A549 (cell line): ENCODE measurements around the gene CPE. TPM values are rescaled to one million over a fixed set of nuclear protein-coding genes. Genes with fewer than 3 reads are reported as not detected.

Source experiments
- ATAC-seq, 2 experiments: fragments of 200-7000 bp in 1 of 2; fragments of >200 bp in 1 of 2; cut with Nextera tagmentation in 1 of 2; cut with Tn5 transposase in 1 of 2; 3 replicates each; pipeline versions ENCODE4 v1.8.0 to v1.9.1; 2018 to 2020; ENCODE audit warnings: mild to moderate bottlenecking in 1 of 2, moderate library complexity in 1 of 2
- CTCF ChIA-PET: fragments of 300-600 bp; sonication (Branson Sonifier 250); formaldehyde crosslinking; extraction: SDS; loops from one replicate; lab custom pipeline; 2021; ENCODE audit warnings: antibody characterized with exemption, inconsistent platforms; lab: Yijun Ruan, JAX
- POLR2A ChIA-PET: fragments of 350-600 bp; formaldehyde crosslinking; extraction: SDS; loops from one replicate; lab custom pipeline; 2021; ENCODE audit warnings: antibody characterized with exemption, inconsistent platforms; lab: Yijun Ruan, JAX
- DNase-seq, 2 experiments: peaks; one replicate each; pipeline versions ENCODE4 v3.0.0 to v3.0.0-alpha.2; 2011 to 2016; ENCODE audit warnings: low read depth in 1 of 2, low spot score in 1 of 2
- FAIRE-seq: peaks from 2 replicates; lab custom pipeline; 2011; peaks lifted over from hg19 to GRCh38; lab: Jason Lieb, UNC
- H3K27ac ChIP-seq, 2 experiments: fragments of >200 bp; sonication (Bioruptor Twin); formaldehyde crosslinking; 3 replicates each; pipeline ENCODE4 v1.5.1; 2016 to 2017
- H3K4me1 ChIP-seq: fragments of >200 bp; sonication (Bioruptor Twin); formaldehyde crosslinking; 3 replicates; pipeline ENCODE4 v1.6.1; 2016
- H3K4me2 ChIP-seq: fragments of >200 bp; sonication (Bioruptor Twin); formaldehyde crosslinking; 3 replicates; pipeline ENCODE4 v1.6.1; 2016
- H3K4me3 ChIP-seq: fragments of >200 bp; sonication (Bioruptor Twin); formaldehyde crosslinking; 3 replicates; pipeline ENCODE4 v1.5.1; 2016
- H3K9me3 ChIP-seq: fragments of >200 bp; sonication (Bioruptor Twin); formaldehyde crosslinking; 3 replicates; pipeline ENCODE4 v1.6.1; 2016
- CBX2 ChIP-seq: fragments of 200-600 bp; sonication (generic); IDR thresholded peaks from 2 replicates; pipeline ENCODE4 v1.6.1; 2016; ENCODE audit warnings: low read depth, mild to moderate bottlenecking, borderline replicate concordance
- CBX8 ChIP-seq: fragments of 200-600 bp; sonication (generic); IDR thresholded peaks from 2 replicates; pipeline ENCODE4 v1.6.1; 2016
- CHD4 ChIP-seq: fragments of 200-600 bp; sonication (generic); IDR thresholded peaks from 2 replicates; pipeline ENCODE4 v1.6.1; 2016; ENCODE audit warnings: antibody characterized with exemption, mild to moderate bottlenecking, borderline replicate concordance
- E2F6 ChIP-seq: IDR thresholded peaks from 2 replicates; pipeline ENCODE4 v1.6.1; 2012; ENCODE audit warnings: low read depth, borderline replicate concordance
- ESRRA ChIP-seq: fragments of 150-350 bp; IDR thresholded peaks from 2 replicates; pipeline ENCODE4 v1.6.1; 2014; ENCODE audit warnings: mild to moderate bottlenecking, low read length, borderline replicate concordance
- GATA3 ChIP-seq: IDR thresholded peaks from 2 replicates; pipeline ENCODE4 v1.6.1; 2012; ENCODE audit warnings: borderline replicate concordance
- HOXB5 ChIP-seq: fragments of 250-450 bp; sonication (Bioruptor Pico); IDR thresholded peaks from 2 replicates; pipeline ENCODE4 v1.5.0; 2020; ENCODE audit warnings: mild to moderate bottlenecking, moderate library complexity
- JUNB ChIP-seq: fragments of >200 bp; sonication (Bioruptor Twin); formaldehyde crosslinking; IDR thresholded peaks from 2 replicates; pipeline ENCODE4 v1.6.1; 2016
- MAFK ChIP-seq: fragments of 450-650 bp; IDR thresholded peaks from 2 replicates; pipeline ENCODE4 v1.6.1; 2014; ENCODE audit not compliant: partially characterized antibody
- MAZ ChIP-seq: fragments of 150-350 bp; IDR thresholded peaks from 2 replicates; pipeline ENCODE4 v1.6.1; 2014; ENCODE audit warnings: antibody characterized with exemption, low read depth, low read length, borderline replicate concordance
- NPAS2 ChIP-seq: fragments of 250-450 bp; sonication (Bioruptor Pico); IDR thresholded peaks from 2 replicates; pipeline ENCODE4 v1.8.0; 2022; ENCODE audit warnings: mild to moderate bottlenecking, moderate library complexity, borderline replicate concordance
- NR3C1 ChIP-seq: fragments of >200 bp; sonication (Bioruptor Twin); formaldehyde crosslinking; IDR thresholded peaks from 3 replicates; pipeline ENCODE4 v1.6.1; 2017
- PBX3 ChIP-seq: IDR thresholded peaks from 2 replicates; pipeline ENCODE4 v1.6.1; 2012
- POLR2AphosphoS2 ChIP-seq: conservative IDR thresholded peaks from 2 replicates; pipeline ENCODE4 v1.6.1; 2012; ENCODE audit warnings: low read length, improper control_type of control experiment, inconsistent platforms
- RCOR1 ChIP-seq: fragments of 150-350 bp; IDR thresholded peaks from 2 replicates; pipeline ENCODE4 v1.6.1; 2014; ENCODE audit warnings: antibody characterized with exemption, low read length, low read depth
- RFX5 ChIP-seq: fragments of 450-650 bp; IDR thresholded peaks from 2 replicates; pipeline ENCODE4 v1.7.1; 2014; ENCODE audit warnings: antibody characterized with exemption, mild to moderate bottlenecking, moderate library complexity
- USF2 ChIP-seq: fragments of 450-650 bp; IDR thresholded peaks from 2 replicates; pipeline ENCODE4 v1.6.1; 2014; ENCODE audit warnings: antibody characterized with exemption
- ZNF302 ChIP-seq: fragments of 250-450 bp; sonication (Bioruptor Pico); IDR thresholded peaks from 2 replicates; pipeline ENCODE4 v1.9.0; 2021; ENCODE audit warnings: inconsistent platforms, mild to moderate bottlenecking, moderate library complexity
- WGBS: methylation state at CpG from one replicate; pipeline ENCODE4 v1.1.6; 2017; ENCODE audit errors: missing lambda C conversion rate; 5-methylcytosine and 5-hydroxymethylcytosine counted together
- polyA plus RNA-seq, 4 experiments: library from polyadenylated mRNA; depleted of rRNA in 3 of 4; stranded (reverse); fragments of >200 nt; fragmentation: RNase III in 1 of 4; extraction: RNeasy Plus Mini Kit Qiagen cat#74134 plus additional on column Dnase treatment in 1 of 4; gene quantifications; 2 replicates in 3 of 4; 3 replicates in 1 of 4; pipeline ENCODE4 v1.2.3, GENCODE V29; 2011 to 2017
- TF ChIP-seq, protein P1 (sequence below): fragments of 250-450 bp; sonication (Bioruptor Pico); IDR thresholded peaks from 2 replicates; pipeline ENCODE4 v1.5.0; 2021; ENCODE audit warnings: mild to moderate bottlenecking, moderate library complexity, borderline replicate concordance
- TF ChIP-seq, protein P2 (sequence below): fragments of >200 bp; sonication (Bioruptor Twin); formaldehyde crosslinking; IDR thresholded peaks from 3 replicates; pipeline ENCODE4 v1.5.1; 2016
- TF ChIP-seq, protein P3 (sequence below): fragments of 150-350 bp; IDR thresholded peaks from 2 replicates; pipeline ENCODE4 v1.6.1; 2014; ENCODE audit warnings: low read depth, mild to moderate bottlenecking, low read length

The CPE gene
- polyA plus RNA-seq, 2 of the 4 experiments (the other 2 are of a cell fraction): 1.6 to 1.9 TPM

DNA sequence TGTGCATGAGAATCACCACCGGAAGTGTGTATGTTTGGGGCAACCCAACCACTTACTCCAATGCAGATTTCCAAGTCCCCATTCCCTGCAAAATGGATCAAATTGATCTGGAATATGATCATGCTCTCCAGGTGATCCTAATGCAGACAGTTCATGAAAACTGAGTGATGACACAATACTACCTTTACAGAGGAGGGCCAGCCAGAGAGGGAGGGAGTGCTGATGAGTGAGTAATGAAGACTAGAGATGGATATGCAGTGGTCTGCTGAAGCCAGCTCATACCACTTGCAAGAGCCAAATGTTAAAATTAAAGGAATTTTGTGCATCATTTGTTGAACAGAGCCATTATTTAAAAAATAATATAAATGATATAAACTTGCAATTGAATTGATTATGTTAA, 10.2 kb upstream of the CPE start:
- no peak for DNase-seq
- no peak for ATAC-seq
- POLR2A ChIA-PET: no interaction called here
- Histone ChIP-seq H3K4me3 (no peak overlapping the region), H3K4me2 (no peak overlapping the region), H3K4me1 (no peaks in the 10 kb centered on the region), H3K27ac (no peak overlapping the region), H3K9me3 (no peaks in the 10 kb centered on the region)
- no peak for TF ChIP-seq MAZ
- CTCF ChIA-PET: no interaction called here
- 81% methylated on average over 1 of the region's 1 CpG for WGBS
- no peak for FAIRE-seq

GRCh38 chr4:165369522-165369921, 9.3 kb upstream of the CPE start:
- CTCF ChIA-PET: no interaction called here
- no peaks in the 10 kb centered on the region for H3K9me3 ChIP-seq
- ATAC-seq (no peak), DNase-seq (no peak), FAIRE-seq (no peak)
- POLR2A ChIA-PET: no interaction called here
- WGBS: 31% methylated on average over 5 of the region's 5 CpGs
- H3K4me2 ChIP-seq: no peak overlapping the region
- H3K4me3 ChIP-seq: no peak overlapping the region
- TF ChIP-seq CHD4 (no peak), ZNF302 (CRISPR knock-in tag) (no peak)
- no peaks in the 10 kb centered on the region for H3K4me1 ChIP-seq
- no peak overlapping the region for H3K27ac ChIP-seq

- no peak for TF ChIP-seq PBX3
- TF ChIP-seq POLR2AphosphoS2: no peak
- TF ChIP-seq, protein P1, sequence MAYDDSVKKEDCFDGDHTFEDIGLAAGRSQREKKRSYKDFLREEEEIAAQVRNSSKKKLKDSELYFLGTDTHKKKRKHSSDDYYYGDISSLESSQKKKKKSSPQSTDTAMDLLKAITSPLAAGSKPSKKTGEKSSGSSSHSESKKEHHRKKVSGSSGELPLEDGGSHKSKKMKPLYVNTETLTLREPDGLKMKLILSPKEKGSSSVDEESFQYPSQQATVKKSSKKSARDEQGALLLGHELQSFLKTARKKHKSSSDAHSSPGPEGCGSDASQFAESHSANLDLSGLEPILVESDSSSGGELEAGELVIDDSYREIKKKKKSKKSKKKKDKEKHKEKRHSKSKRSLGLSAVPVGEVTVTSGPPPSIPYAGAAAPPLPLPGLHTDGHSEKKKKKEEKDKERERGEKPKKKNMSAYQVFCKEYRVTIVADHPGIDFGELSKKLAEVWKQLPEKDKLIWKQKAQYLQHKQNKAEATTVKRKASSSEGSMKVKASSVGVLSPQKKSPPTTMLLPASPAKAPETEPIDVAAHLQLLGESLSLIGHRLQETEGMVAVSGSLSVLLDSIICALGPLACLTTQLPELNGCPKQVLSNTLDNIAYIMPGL: no peak
- TF ChIP-seq RFX5: no peak
- no peak for TF ChIP-seq ESRRA
- no peak for TF ChIP-seq MAFK
- no peak for TF ChIP-seq NR3C1
- TF ChIP-seq RCOR1: no peak
- TF ChIP-seq JUNB: no peak
- TF ChIP-seq CHD4: no peak
- TF ChIP-seq, protein P2, sequence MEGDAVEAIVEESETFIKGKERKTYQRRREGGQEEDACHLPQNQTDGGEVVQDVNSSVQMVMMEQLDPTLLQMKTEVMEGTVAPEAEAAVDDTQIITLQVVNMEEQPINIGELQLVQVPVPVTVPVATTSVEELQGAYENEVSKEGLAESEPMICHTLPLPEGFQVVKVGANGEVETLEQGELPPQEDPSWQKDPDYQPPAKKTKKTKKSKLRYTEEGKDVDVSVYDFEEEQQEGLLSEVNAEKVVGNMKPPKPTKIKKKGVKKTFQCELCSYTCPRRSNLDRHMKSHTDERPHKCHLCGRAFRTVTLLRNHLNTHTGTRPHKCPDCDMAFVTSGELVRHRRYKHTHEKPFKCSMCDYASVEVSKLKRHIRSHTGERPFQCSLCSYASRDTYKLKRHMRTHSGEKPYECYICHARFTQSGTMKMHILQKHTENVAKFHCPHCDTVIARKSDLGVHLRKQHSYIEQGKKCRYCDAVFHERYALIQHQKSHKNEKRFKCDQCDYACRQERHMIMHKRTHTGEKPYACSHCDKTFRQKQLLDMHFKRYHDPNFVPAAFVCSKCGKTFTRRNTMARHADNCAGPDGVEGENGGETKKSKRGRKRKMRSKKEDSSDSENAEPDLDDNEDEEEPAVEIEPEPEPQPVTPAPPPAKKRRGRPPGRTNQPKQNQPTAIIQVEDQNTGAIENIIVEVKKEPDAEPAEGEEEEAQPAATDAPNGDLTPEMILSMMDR: no peak
- TF ChIP-seq CBX2: no peak
- TF ChIP-seq MAZ: no peak
- TF ChIP-seq NPAS2 (CRISPR knock-in tag): no peak
- no peak for TF ChIP-seq CBX8
- TF ChIP-seq E2F6: no peak
- no peak for TF ChIP-seq USF2
- no peak for TF ChIP-seq GATA3
- TF ChIP-seq, protein P3, sequence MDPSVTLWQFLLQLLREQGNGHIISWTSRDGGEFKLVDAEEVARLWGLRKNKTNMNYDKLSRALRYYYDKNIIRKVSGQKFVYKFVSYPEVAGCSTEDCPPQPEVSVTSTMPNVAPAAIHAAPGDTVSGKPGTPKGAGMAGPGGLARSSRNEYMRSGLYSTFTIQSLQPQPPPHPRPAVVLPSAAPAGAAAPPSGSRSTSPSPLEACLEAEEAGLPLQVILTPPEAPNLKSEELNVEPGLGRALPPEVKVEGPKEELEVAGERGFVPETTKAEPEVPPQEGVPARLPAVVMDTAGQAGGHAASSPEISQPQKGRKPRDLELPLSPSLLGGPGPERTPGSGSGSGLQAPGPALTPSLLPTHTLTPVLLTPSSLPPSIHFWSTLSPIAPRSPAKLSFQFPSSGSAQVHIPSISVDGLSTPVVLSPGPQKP: no peak
- no peak for TF ChIP-seq HOXB5
- Histone ChIP-seq H3K4me2 (no peak overlapping the region), H3K4me1 (no peaks in the 10 kb centered on the region), H3K27ac (no peak overlapping the region), H3K9me3 (no peaks in the 10 kb centered on the region), H3K4me3 (no peak overlapping the region)
- DNase-seq: no peak
- POLR2A ChIA-PET: no interaction called here
- 11% methylated on average over 1 of the region's 1 CpG for WGBS
- ATAC-seq: no peak
- CTCF ChIA-PET: no interaction called here
- no peak for FAIRE-seq
These were observed 8.3 kb upstream of the CPE start for GRCh38 chr4:165370530-165370929.
